SK-N-SH treated with all-trans-retinoic acid at 6 μM for 48 hours (cell line): ENCODE data around the gene ERI3.

ENCODE experiments used
- BACH2 ChIP-seq: fragments of 250-450 bp; sonication (Bioruptor Pico); IDR thresholded peaks from 2 replicates; pipeline ENCODE4 v1.9.0; 2021; ENCODE audit warnings: mild to moderate bottlenecking, borderline replicate concordance
- PATZ1 ChIP-seq: fragments of 250-450 bp; sonication (Bioruptor Pico); IDR thresholded peaks from 2 replicates; pipeline ENCODE4 v1.8.0; 2020; ENCODE audit warnings: mild to moderate bottlenecking, moderate library complexity, borderline replicate concordance
- POU6F1 ChIP-seq: fragments of 250-450 bp; sonication (Bioruptor Pico); IDR thresholded peaks from 2 replicates; pipeline ENCODE4 v1.8.0; 2021; ENCODE audit warnings: low read depth, mild to moderate bottlenecking, moderate library complexity, borderline replicate concordance
- SNAI2 ChIP-seq: fragments of 250-450 bp; sonication (Bioruptor Pico); IDR thresholded peaks from 2 replicates; pipeline ENCODE4 v1.5.0; 2020; ENCODE audit warnings: mild to moderate bottlenecking, moderate library complexity
- TOX ChIP-seq: fragments of 250-450 bp; sonication (Bioruptor Pico); IDR thresholded peaks from 2 replicates; pipeline ENCODE4 v1.8.0; 2021; ENCODE audit warnings: mild to moderate bottlenecking, moderate library complexity, borderline replicate concordance
- ZC3H10 ChIP-seq: fragments of 250-450 bp; sonication (Bioruptor Pico); IDR thresholded peaks from 2 replicates; pipeline ENCODE4 v1.5.1; 2021; ENCODE audit warnings: mild to moderate bottlenecking, moderate library complexity
- ZFP30 ChIP-seq: fragments of 450-650 bp; formaldehyde crosslinking; IDR thresholded peaks from 2 replicates; pipeline ENCODE4 v1.5.0; 2022; ENCODE audit warnings: mild to moderate bottlenecking, moderate library complexity

- no peak for TF ChIP-seq SNAI2 (CRISPR knock-in tag)
- TF ChIP-seq ZC3H10: no peak
- TF ChIP-seq PATZ1 (CRISPR knock-in tag): no peak
- TF ChIP-seq POU6F1 (CRISPR knock-in tag): no peak
- TF ChIP-seq BACH2 (CRISPR knock-in tag): no peak
- no peak for TF ChIP-seq TOX (CRISPR knock-in tag)
- TF ChIP-seq ZFP30: no peak
Measured at GRCh38 chr1:44302541-44302940, 52.5 kb downstream of the ERI3 start.
